Left lung (tissue), 10 donors: Measurements from ENCODE around the gene TACC3. TPM values are rescaled to one million over a fixed set of nuclear protein-coding genes. Genes with fewer than 3 reads are reported as not detected.
A peak's percentile ranks its signal among the peaks of the same experiment; 100 is the strongest.

ENCODE experiments used
- ATAC-seq: fragments of 200-7000 bp; cut with Tn5 transposase; one replicate; pipeline ENCODE4 v1.9.1; 2020; ENCODE audit warnings: moderate library complexity
- DNase-seq, 4 donors: peaks; one replicate each; pipeline ENCODE4 v3.0.0-alpha.2; 2013 to 2020
- H3K27ac ChIP-seq, 2 donors: fragments of 200-600 bp; sonication (generic) in 1 of 2; one replicate each; pipeline versions ENCODE4 v1.5.0 to v1.8.0; 2020 to 2021
- H3K27me3 ChIP-seq, 2 donors: fragments of 200-600 bp; sonication (generic) in 1 of 2; one replicate each; pipeline versions ENCODE4 v1.5.0 to v1.8.0; 2020 to 2021
- H3K36me3 ChIP-seq, 2 donors: fragments of 200-600 bp; sonication (generic) in 1 of 2; one replicate each; pipeline versions ENCODE4 v1.5.0 to v1.8.0; 2020 to 2021
- H3K4me1 ChIP-seq, 2 donors: fragments of 200-600 bp; one replicate each; pipeline ENCODE4 v1.8.0; 2021
- H3K4me3 ChIP-seq, 2 donors: fragments of 200-600 bp; sonication (generic) in 1 of 2; one replicate each; pipeline versions ENCODE4 v1.5.0 to v1.8.0; 2020 to 2021; ENCODE audit warnings: mild to moderate bottlenecking in 1 of 2
- H3K9me3 ChIP-seq, 2 donors: fragments of 200-600 bp; sonication (generic) in 1 of 2; one replicate each; pipeline versions ENCODE4 v1.5.0 to v1.8.0; 2020 to 2021
- CTCF ChIP-seq, 2 donors: fragments of 200-600 bp; sonication (generic) in 1 of 2; IDR thresholded peaks; one replicate each; pipeline versions ENCODE4 v1.5.0 to v1.8.0; 2021; ENCODE audit warnings: antibody characterized with exemption in 2 of 2
- intact Hi-C, 2 donors: fragments of 100-400 bp; cut with DNase I; formaldehyde crosslinking; loops; one replicate each; pipeline versions ENCODE4 v1.11.2 to v1.14.2; 2022
- polyA plus RNA-seq, 6 donors: library from polyadenylated mRNA; unstranded; fragments of 120-200 nt; gene quantifications; one replicate each; pipeline ENCODE4 v1.2.1, GENCODE V29; 2013; ENCODE audit not compliant: insufficient read length in 6 of 6
- total RNA-seq, 2 donors: library from RNA; stranded (reverse); fragmentation: NEBNext Ultra II Directional; extraction: Animal tissue kit (Norgen Biotek cat#: 25700); gene quantifications; one replicate each; pipeline ENCODE4 v1.2.1, GENCODE V29; 2021
- donor health status: DM: no; HTN: yes; CAD: no.
- donor health status: DM: no; HTN: no; CAD: no.

Gene TACC3
- total and polyA plus RNA-seq, 8 donors, result 20.3 to 76.2 (median 44.7) TPM

DNA sequence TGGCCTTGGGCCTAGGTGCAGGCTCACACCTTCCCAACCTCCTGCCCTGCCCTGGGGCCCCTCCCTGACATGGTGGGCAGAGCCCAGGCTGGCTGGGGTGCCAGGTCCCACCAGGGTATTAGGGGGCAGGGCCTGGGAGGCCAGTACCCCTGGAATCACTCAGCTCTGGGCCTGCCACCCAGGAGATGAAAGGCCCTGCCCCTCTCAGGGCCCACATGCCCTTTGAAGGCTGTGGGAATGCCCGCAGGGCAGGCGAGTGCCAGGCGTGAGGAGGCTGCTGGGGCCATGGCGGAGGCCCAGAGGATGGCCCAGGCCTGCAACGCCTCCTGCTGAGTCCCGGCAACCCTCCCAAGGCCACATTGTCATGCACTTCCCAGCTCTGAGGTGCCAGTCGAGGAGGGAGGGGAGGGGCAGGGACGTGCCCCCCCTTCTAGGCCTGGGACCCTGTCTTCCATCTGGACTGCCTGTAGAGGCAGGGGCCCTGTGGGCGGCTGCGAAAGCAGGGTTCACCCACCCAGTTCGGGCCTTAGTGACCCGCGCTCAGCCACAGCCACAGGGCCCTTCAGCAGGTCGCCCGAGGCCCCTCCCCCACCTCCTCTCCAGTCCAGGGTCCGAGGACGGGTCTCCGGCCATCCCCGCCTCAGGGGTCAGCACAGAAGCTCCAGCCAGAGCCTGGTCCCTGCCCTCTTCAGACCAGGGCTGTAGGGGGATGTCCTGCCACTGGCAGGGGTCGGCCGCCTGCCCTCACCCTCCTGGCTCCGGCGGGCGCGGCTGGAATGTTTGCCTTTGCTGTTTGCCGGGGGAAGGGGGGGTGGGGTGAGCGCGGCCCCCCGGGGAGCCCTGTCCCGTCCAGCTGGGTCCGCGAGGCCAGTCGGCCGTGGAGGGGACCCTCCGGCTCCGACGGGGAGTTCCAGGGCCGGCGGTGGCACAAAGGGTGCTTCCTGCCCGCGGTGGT lies 45.1 kb downstream of the TACC3 start:
- no peaks in the 10 kb centered on the region for H3K36me3 ChIP-seq
- H3K27me3 ChIP-seq, result peaks cover 7 to 92% of the 10 kb centered on the region in 2 donors
- no peaks in the 10 kb centered on the region for H3K9me3 ChIP-seq
- peaks cover 11 to 35% of the 10 kb centered on the region in 2 donors for H3K4me1 ChIP-seq
- no peak overlapping the region for H3K27ac ChIP-seq
- DNase-seq (no peak), ATAC-seq (peak; percentile 15)
- H3K4me3 ChIP-seq, result peak overlapping the region; percentile 22 to 26
- intact Hi-C loops, result no loop called here
- no peak for TF ChIP-seq CTCF (IDR thresholded peaks at IDR 0.05)

GRCh38 chr4:1767061-1767769 lies 45.9 kb downstream of the TACC3 start:
- intact Hi-C loops, result no loop called here
- TF ChIP-seq CTCF (IDR thresholded peaks at IDR 0.05), result no peak
- Histone ChIP-seq H3K4me3 (peak overlapping the region; percentile 22 to 26), H3K4me1 (peaks cover 11 to 38% of the 10 kb centered on the region in 2 donors), H3K36me3 (no peaks in the 10 kb centered on the region), H3K9me3 (no peaks in the 10 kb centered on the region), H3K27me3 (peaks cover 7 to 98% of the 10 kb centered on the region in 2 donors), H3K27ac (peak overlapping the region in 1 of 2 donors; percentile 57)
- ATAC-seq (peak; percentile 15), DNase-seq (peak in 1 of 4 donors; percentile 66)

DNA sequence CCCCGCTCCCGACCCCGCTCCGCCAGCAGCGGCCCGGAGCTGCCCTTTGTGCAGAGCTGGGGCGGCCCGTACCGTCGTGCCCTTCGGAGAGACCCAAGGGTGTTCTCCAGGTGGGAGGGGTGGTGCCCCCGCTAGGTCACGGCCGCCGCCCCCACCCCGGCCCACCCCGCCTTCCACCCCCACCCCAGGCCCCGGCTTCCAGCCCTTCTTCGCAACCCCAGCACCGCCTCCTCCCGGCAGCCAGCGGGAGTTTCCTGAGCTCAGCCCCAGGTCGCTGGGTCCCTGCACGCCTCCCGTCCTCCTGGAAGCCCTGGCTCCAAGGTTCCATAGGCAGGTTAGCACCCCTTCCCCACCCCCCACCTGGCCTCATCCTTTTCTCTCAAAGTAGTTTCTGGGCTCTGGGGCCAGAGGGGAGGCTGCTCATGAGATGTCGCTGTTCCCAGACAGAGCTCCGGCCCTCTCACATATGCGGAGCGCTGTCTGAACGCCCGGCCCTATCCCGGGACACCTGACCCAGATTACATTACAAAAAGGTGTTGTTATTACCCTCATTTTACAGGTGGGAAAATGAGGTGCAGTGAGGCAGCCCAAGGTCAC lies 46.5 kb downstream of the TACC3 start:
- DNase-seq (peak in 1 of 4 donors; percentile 67), ATAC-seq (peak; percentile 59)
- intact Hi-C loops, result no loop called here
- Histone ChIP-seq H3K4me1 (peaks cover 11 to 38% of the 10 kb centered on the region in 2 donors), H3K9me3 (no peaks in the 10 kb centered on the region), H3K27me3 (peaks cover 7 to 91% of the 10 kb centered on the region in 2 donors), H3K27ac (peak overlapping the region in 1 of 2 donors; percentile 57), H3K4me3 (peak overlapping the region; percentile 5 to 19), H3K36me3 (no peaks in the 10 kb centered on the region)
- peak in 1 of 2 donors; percentile 10 for TF ChIP-seq CTCF (IDR thresholded peaks at IDR 0.05)

GRCh38 chr4:1768367-1769034 lies 47.2 kb downstream of the TACC3 start:
- Histone ChIP-seq H3K4me1 (peaks cover 11 to 34% of the 10 kb centered on the region in 2 donors), H3K4me3 (peak overlapping the region in 1 of 2 donors; percentile 19), H3K36me3 (no peaks in the 10 kb centered on the region), H3K9me3 (no peaks in the 10 kb centered on the region), H3K27me3 (peaks cover 7 to 85% of the 10 kb centered on the region in 2 donors), H3K27ac (peak overlapping the region in 1 of 2 donors; percentile 57)
- intact Hi-C loops, result no loop called here
- DNase-seq (peak in 2 of 4 donors; percentile 68 to 86), ATAC-seq (peak; percentile 68)
- TF ChIP-seq CTCF (IDR thresholded peaks at IDR 0.05), result no peak
